HEK293T (cell line): ENCODE measurements around the gene MYH14.

Experiments used
- CTBP1 ChIP-seq: fragments of 450-650 bp; IDR thresholded peaks from 2 replicates; pipeline ENCODE4 v1.6.1; 2016; ENCODE audit warnings: borderline replicate concordance
- FOXA1 ChIP-seq: fragments of 450-650 bp; IDR thresholded peaks from 2 replicates; pipeline ENCODE4 v1.6.1; 2016; ENCODE audit warnings: mild to moderate bottlenecking
- FOXK2 ChIP-seq: fragments of 450-650 bp; IDR thresholded peaks from 2 replicates; pipeline ENCODE4 v1.6.1; 2016; ENCODE audit warnings: mild to moderate bottlenecking
- HDGF ChIP-seq: fragments of 450-650 bp; IDR thresholded peaks from 2 replicates; pipeline ENCODE4 v1.6.1; 2017; ENCODE audit warnings: antibody characterized with exemption, borderline replicate concordance
- L3MBTL2 ChIP-seq: fragments of 450-650 bp; conservative IDR thresholded peaks from 2 replicates; pipeline ENCODE4 v1.6.1; 2016; ENCODE audit warnings: mild to moderate bottlenecking
- NFRKB ChIP-seq: fragments of 450-650 bp; IDR thresholded peaks from 2 replicates; pipeline ENCODE4 v1.6.1; 2016; ENCODE audit warnings: mild to moderate bottlenecking, moderate library complexity
- SP1 ChIP-seq: fragments of 450-650 bp; IDR thresholded peaks from 2 replicates; pipeline ENCODE4 v1.6.1; 2017
- TF ChIP-seq, protein P1 (sequence below): fragments of 450-650 bp; IDR thresholded peaks from 2 replicates; pipeline ENCODE4 v1.6.1; 2016

DNA sequence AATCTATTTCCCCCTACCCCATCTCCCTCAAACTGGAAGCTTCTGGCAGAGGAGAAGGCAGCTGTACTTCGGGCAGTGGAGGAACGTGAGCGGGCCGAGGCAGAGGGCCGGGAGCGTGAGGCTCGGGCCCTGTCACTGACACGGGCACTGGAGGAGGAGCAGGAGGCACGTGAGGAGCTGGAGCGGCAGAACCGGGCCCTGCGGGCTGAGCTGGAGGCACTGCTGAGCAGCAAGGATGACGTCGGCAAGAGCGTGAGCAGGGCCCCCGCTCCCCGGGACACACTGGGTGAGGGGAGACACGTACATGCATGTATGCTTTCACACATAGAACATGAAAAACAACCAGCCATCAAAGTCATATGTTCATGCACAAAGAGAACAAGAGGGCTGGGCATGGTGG, 83.0 kb downstream of the MYH14 start:
- TF ChIP-seq FOXK2 (no peak), HDGF (no peak), CTBP1 (no peak), SP1 (no peak), FOXA1 (no peak), NFRKB (no peak), L3MBTL2 (no peak)
- TF ChIP-seq, protein P1, sequence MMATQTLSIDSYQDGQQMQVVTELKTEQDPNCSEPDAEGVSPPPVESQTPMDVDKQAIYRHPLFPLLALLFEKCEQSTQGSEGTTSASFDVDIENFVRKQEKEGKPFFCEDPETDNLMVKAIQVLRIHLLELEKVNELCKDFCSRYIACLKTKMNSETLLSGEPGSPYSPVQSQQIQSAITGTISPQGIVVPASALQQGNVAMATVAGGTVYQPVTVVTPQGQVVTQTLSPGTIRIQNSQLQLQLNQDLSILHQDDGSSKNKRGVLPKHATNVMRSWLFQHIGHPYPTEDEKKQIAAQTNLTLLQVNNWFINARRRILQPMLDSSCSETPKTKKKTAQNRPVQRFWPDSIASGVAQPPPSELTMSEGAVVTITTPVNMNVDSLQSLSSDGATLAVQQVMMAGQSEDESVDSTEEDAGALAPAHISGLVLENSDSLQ: no peak
